Cardiac fibroblast (primary cell): Measurements from ENCODE around the gene TMEM59.

Source experiments
- DNase-seq, 2 donors: peaks; one replicate each; pipeline versions ENCODE4 v3.0.0 to v3.0.0-alpha.2; 2010; ENCODE audit warnings: low read depth in 2 of 2
- H3K4me3 ChIP-seq, 2 donors: replicated peaks in 1 of 2; 1 replicate in 1 of 2; 2 replicates in 1 of 2; pipeline ENCODE4 v1.5.1; 2011; ENCODE audit warnings: low read depth in 2 of 2, low read length in 2 of 2, mild to moderate bottlenecking in 2 of 2, moderate library complexity in 1 of 2
- TF ChIP-seq, protein P1 (sequence below): IDR thresholded peaks from one replicate; pipeline ENCODE4 v1.5.1; 2011; ENCODE audit warnings: low read depth, mild to moderate bottlenecking, low read length, inconsistent platforms

TMEM59 gene

GRCh38 chr1:54012008-54012325 is 41.0 kb downstream of the TMEM59 start:
- H3K4me3 ChIP-seq = no peak overlapping the region
- TF ChIP-seq, protein P1, sequence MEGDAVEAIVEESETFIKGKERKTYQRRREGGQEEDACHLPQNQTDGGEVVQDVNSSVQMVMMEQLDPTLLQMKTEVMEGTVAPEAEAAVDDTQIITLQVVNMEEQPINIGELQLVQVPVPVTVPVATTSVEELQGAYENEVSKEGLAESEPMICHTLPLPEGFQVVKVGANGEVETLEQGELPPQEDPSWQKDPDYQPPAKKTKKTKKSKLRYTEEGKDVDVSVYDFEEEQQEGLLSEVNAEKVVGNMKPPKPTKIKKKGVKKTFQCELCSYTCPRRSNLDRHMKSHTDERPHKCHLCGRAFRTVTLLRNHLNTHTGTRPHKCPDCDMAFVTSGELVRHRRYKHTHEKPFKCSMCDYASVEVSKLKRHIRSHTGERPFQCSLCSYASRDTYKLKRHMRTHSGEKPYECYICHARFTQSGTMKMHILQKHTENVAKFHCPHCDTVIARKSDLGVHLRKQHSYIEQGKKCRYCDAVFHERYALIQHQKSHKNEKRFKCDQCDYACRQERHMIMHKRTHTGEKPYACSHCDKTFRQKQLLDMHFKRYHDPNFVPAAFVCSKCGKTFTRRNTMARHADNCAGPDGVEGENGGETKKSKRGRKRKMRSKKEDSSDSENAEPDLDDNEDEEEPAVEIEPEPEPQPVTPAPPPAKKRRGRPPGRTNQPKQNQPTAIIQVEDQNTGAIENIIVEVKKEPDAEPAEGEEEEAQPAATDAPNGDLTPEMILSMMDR = no peak
- no peak for DNase-seq

DNA sequence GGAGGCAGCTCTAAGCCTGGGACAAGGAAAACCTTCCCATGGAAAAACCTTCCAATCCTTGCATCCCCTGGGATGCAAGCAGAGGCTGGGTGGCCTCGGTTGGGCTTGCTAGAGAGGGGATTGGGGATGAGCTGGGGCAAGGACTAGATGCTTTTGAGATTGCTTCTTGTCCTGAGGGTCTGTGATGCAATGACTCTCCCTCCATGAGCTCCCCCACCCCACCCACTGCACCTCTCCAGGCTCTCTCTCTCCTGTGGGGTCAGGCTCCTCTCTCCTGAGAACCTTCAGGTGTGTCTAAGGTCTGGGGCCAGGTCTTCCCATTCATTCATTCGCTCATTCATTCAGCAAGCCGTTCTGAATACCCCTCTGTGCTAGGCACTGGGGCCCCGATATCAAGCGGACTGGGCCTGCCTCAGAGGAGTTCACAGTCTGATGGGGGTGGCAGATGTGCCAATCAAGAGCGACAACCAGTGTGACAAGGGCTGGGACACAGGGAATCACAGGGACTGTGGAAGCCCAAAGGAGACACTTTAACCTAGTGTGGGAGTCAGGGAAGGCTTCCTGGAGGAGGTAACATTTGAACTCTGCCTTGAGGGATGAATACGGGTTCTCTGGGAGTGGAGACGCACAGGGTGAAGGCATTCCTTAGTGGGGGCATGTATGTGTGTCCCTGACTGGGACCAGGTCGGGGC is 41.5 kb downstream of the TMEM59 start:
- no peak for DNase-seq
- TF ChIP-seq, protein P1 = no peak
- H3K4me3 ChIP-seq = no peak overlapping the region

GRCh38 chr1:54010415-54011117 is 42.4 kb downstream of the TMEM59 start:
- no peak for DNase-seq
- TF ChIP-seq, protein P1 = no peak
- H3K4me3 ChIP-seq = no peak overlapping the region

DNA sequence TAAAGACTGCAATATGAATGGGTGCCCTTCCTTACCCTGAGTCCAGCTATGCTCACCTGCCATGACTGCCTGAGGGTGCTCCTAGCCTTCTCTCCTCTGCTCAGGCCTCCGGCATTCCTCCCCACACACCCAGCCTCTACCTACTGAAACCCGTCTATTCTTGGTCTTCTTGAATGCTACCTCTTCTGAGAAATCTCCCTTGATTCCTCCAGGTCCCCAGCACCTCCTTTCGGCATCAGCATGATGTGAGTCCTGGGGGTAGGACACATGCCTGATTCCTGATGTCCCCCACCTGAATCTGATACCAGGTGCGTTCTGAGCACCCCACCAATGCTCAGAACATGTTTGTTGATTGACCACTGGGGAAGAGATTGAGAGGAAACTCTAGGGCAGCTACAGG is 43.6 kb downstream of the TMEM59 start:
- TF ChIP-seq, protein P1 = no peak
- H3K4me3 ChIP-seq = no peak overlapping the region
- no peak for DNase-seq

DNA sequence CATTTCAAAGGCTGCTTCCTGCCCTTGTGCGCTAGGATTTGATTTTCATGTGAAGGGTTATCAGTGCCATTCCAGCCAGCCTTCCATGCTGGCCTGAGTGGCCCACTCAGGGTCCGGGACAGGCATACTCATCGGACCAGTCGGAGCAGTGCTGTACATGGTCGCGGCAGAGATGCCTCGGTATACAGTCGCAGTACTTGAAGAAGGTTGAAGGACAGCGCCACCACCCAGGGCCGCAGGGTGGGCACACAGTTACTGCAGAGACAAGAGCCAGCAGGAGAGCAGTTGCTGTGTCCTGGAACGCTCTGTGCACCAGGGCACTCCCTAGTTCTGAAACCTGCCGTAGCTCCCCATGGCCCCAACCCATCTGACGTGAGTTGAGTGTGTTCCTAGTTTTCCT is 44.1 kb downstream of the TMEM59 start:
- no peak overlapping the region for H3K4me3 ChIP-seq
- TF ChIP-seq, protein P1 = no peak
- no peak for DNase-seq

DNA sequence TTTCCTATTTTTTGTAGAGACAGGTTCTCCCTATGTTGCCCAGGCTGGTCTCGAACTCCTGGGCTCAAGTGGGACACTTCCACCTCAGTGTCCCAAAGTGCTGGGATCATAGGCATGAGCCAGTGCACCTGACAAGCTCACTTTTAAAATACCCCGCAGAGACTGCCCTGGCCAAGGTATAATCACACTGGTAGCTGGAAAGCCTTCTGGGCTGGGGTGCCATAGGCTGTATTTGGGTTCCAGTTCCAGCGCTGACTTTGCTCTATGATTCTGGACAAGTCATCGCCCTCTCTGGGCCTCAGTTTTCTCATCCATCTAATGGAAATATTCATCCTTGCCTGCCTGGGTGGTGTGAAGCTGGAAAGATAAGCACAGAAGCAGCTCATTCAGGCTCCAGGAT is 45.4 kb downstream of the TMEM59 start:
- no peak for DNase-seq
- no peak overlapping the region for H3K4me3 ChIP-seq
- TF ChIP-seq, protein P1 = no peak

- H3K4me3 ChIP-seq = no peak overlapping the region
- TF ChIP-seq, protein P1 = no peak
- no peak for DNase-seq
Observed at GRCh38 chr1:54006508-54006907, 46.5 kb downstream of the TMEM59 start.
